ENCODE results near the gene WFIKKN1.

GRCh38 chr16:591231-591630 lies 39.6 kb upstream of the WFIKKN1 start:
- TF ChIP-seq POLR2AphosphoS5 (IDR thresholded peaks at IDR 0.05; ENCODE audit: low read depth, low read length), result no peak
- TF ChIP-seq POLR2A (IDR thresholded peaks at IDR 0.05; ENCODE audit: low read depth, low read length), result no peak
- no peak for TF ChIP-seq TAF1 (IDR thresholded peaks at IDR 0.05; ENCODE audit: borderline replicate concordance, low read depth, low read length)
